Vagina (tissue), 2 donors: ENCODE measurements around the gene TYR. TPM values are rescaled to one million over a fixed set of nuclear protein-coding genes. Genes with fewer than 3 reads are reported as not detected.

Experiments used
- DNase-seq, 2 donors: peaks; one replicate each; pipeline ENCODE4 v3.0.0-alpha.2; 2017; ENCODE audit errors: extremely low spot score in 2 of 2
- H3K27ac ChIP-seq: fragments of 200-600 bp; sonication (generic); one replicate; pipeline ENCODE4 v1.5.1; 2019
- H3K27me3 ChIP-seq: fragments of 200-600 bp; sonication (generic); one replicate; pipeline ENCODE4 v1.5.1; 2019
- H3K36me3 ChIP-seq, 2 donors: fragments of 200-600 bp; sonication (generic); one replicate each; pipeline ENCODE4 v1.5.1; 2017 to 2019
- H3K4me1 ChIP-seq: fragments of 200-600 bp; sonication (generic); one replicate; pipeline ENCODE4 v1.5.1; 2019
- H3K4me3 ChIP-seq, 2 donors: fragments of 200-600 bp; sonication (generic); 1 replicate in 1 of 2; 2 replicates in 1 of 2; pipeline ENCODE4 v1.5.1; 2016 to 2019
- H3K9me3 ChIP-seq: fragments of 200-600 bp; sonication (generic); one replicate; pipeline ENCODE4 v1.5.1; 2019
- POLR2A ChIP-seq, 2 donors: fragments of 450-650 bp; IDR thresholded peaks; one replicate each; pipeline ENCODE4 v1.6.1; 2017; ENCODE audit warnings: antibody characterized with exemption in 2 of 2, mild to moderate bottlenecking in 2 of 2, moderate library complexity in 2 of 2
- POLR2AphosphoS5 ChIP-seq, 2 donors: sonication (generic); formaldehyde crosslinking; IDR thresholded peaks; one replicate each; pipeline ENCODE4 v1.9.0; 2017; ENCODE audit warnings: antibody characterized with exemption in 2 of 2, mild to moderate bottlenecking in 2 of 2, low read depth in 1 of 2; ENCODE audit not compliant: insufficient read depth in 1 of 2
- intact Hi-C: fragments of 100-400 bp; cut with DNase I; formaldehyde crosslinking; loops from one replicate; pipeline ENCODE4 v1.15.1; 2023
- total RNA-seq: library from RNA; depleted of rRNA; stranded (reverse); fragments of >200 nt; gene quantifications from one replicate; pipeline ENCODE4 v1.2.3, GENCODE V29; 2016
- TF ChIP-seq, protein P1 (sequence below), 3 experiments: fragments of 450-650 bp in 2 of 3; fragments of 200-600 bp in 1 of 3; sonication (generic) in 1 of 3; IDR thresholded peaks; one replicate each; pipeline ENCODE4 v1.5.1; 2017 to 2019; ENCODE audit warnings: antibody characterized with exemption in 3 of 3, mild to moderate bottlenecking in 2 of 3, moderate library complexity in 2 of 3

The TYR gene
- total RNA-seq, 1 donor from 2014 or later = not detected

DNA sequence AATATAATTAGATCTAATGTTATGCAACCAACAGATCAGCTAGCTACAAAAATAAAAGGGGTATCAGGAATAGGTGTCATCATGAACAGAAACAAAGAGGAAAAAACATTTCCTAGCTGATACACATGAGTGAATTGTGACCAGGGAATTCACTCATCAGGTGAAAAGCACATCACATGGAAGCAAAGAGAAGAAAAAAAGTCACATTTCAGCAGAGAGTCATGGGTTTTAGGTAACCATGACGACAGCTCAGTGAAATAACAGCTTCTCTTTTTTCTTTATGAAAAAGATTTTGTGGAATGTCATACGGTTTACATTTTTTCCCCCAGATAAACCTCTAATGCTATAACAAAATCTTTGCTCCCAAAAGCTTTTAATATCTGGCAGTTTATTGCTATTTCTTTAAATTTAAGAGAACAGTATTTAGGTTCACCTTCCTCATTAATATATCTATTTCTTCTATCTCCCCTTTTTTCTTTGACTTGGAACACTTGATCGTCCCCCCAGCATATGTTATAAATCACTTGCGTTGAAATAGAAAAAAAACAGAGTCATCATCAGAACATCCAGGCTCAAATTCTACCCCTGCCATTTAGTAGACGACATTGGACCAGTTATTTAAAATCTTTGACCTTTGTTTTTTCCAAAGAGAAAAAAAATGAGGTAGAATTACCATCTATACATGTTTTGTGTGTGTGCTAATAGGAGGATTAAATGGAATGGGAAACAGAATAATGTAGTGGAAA is 5.3 kb downstream of the TYR start:
- TF ChIP-seq, protein P1, sequence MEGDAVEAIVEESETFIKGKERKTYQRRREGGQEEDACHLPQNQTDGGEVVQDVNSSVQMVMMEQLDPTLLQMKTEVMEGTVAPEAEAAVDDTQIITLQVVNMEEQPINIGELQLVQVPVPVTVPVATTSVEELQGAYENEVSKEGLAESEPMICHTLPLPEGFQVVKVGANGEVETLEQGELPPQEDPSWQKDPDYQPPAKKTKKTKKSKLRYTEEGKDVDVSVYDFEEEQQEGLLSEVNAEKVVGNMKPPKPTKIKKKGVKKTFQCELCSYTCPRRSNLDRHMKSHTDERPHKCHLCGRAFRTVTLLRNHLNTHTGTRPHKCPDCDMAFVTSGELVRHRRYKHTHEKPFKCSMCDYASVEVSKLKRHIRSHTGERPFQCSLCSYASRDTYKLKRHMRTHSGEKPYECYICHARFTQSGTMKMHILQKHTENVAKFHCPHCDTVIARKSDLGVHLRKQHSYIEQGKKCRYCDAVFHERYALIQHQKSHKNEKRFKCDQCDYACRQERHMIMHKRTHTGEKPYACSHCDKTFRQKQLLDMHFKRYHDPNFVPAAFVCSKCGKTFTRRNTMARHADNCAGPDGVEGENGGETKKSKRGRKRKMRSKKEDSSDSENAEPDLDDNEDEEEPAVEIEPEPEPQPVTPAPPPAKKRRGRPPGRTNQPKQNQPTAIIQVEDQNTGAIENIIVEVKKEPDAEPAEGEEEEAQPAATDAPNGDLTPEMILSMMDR (IDR thresholded peaks at IDR 0.05) = no peak
- no peak for TF ChIP-seq POLR2A (IDR thresholded peaks at IDR 0.05)
- TF ChIP-seq POLR2AphosphoS5 (IDR thresholded peaks at IDR 0.05; ENCODE audit: insufficient read depth in 1 of 2, low read depth in 1 of 2) = no peak

DNA sequence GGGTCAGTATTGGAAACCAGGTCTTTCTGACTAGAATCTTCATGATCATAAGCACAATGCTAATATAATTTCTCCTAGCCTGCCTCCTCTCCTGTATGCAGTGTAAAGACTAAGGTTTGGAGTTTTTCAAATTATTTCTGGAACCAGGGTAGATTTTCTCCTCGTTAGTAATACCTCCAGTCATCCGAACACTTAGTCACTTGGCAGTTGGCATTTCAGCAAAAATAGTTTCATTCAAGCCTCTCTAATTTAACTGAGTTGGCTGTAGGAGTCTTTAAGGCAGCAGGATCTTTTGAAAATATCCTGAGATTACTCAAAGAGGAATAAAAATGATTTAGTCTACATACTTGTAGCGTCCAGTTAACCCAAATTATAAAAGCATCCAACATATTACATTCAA is 6.3 kb downstream of the TYR start:
- no peaks in the 10 kb centered on the region for H3K4me1 ChIP-seq
- H3K27me3 ChIP-seq = no peaks in the 10 kb centered on the region
- no peak for DNase-seq
- H3K4me3 ChIP-seq = no peak overlapping the region
- H3K27ac ChIP-seq = no peak overlapping the region
- H3K36me3 ChIP-seq = no peaks in the 10 kb centered on the region
- intact Hi-C loops = no loop called here
- no peaks in the 10 kb centered on the region for H3K9me3 ChIP-seq
- no peak for TF ChIP-seq POLR2A (IDR thresholded peaks at IDR 0.05)
- TF ChIP-seq POLR2AphosphoS5 (IDR thresholded peaks at IDR 0.05; ENCODE audit: insufficient read depth in 1 of 2, low read depth in 1 of 2) = no peak

More for the DNA sequence above, 5.3 kb downstream of the TYR start:
- DNase-seq = no peak
- H3K27ac ChIP-seq = no peak overlapping the region
- no peak overlapping the region for H3K4me3 ChIP-seq
- intact Hi-C loops = no loop called here
- no peaks in the 10 kb centered on the region for H3K36me3 ChIP-seq
- no peaks in the 10 kb centered on the region for H3K9me3 ChIP-seq
- H3K4me1 ChIP-seq = no peaks in the 10 kb centered on the region
- H3K27me3 ChIP-seq = no peaks in the 10 kb centered on the region

DNA sequence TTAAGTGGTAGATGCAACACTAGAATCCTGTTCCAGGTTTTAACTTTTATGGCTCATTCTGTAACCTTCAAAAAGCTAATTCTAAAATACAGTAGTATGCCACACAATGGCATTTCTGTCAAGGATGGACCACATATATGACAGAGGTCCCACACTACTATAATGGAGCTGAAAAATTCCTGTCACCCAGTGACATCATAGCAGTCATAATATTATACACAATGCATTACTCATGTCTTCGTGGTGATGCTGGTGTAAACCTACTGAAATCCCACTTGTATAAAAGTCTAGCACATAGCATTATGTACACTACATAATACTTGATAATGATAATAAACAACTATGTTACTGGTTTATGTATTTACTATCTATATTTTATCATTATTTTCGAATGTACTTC is 12.1 kb downstream of the TYR start:
- H3K4me3 ChIP-seq = no peak overlapping the region
- H3K36me3 ChIP-seq = no peaks in the 10 kb centered on the region
- H3K9me3 ChIP-seq = no peaks in the 10 kb centered on the region
- H3K27me3 ChIP-seq = no peaks in the 10 kb centered on the region
- intact Hi-C loops = no loop called here
- no peaks in the 10 kb centered on the region for H3K4me1 ChIP-seq
- H3K27ac ChIP-seq = no peak overlapping the region
- TF ChIP-seq, protein P1 (IDR thresholded peaks at IDR 0.05) = no peak
- TF ChIP-seq POLR2AphosphoS5 (IDR thresholded peaks at IDR 0.05; ENCODE audit: insufficient read depth in 1 of 2, low read depth in 1 of 2) (no peak), POLR2A (IDR thresholded peaks at IDR 0.05) (no peak)
- DNase-seq = no peak

DNA sequence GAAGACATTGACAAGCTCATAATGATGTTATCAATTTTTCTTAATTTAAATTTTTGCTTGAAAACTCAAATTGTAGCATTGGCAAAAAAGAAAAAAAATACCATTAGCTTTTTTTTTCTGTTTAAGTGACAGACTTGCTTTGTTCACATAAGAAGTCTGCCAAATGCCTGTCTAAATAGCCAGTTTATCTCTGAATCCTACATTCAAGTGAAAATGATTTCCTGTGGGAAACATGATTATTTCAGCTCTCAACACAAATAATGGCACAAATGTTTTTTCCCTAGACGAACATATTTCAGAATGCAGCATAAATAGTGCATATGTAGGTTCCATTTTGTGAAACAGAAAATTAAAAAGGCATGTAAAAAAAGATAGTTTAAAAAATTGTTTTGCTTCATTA is 23.5 kb downstream of the TYR start:
- H3K36me3 ChIP-seq = no peaks in the 10 kb centered on the region
- no peaks in the 10 kb centered on the region for H3K9me3 ChIP-seq
- H3K27me3 ChIP-seq = no peaks in the 10 kb centered on the region
- DNase-seq = no peak
- H3K4me1 ChIP-seq = no peaks in the 10 kb centered on the region
- TF ChIP-seq, protein P1 (IDR thresholded peaks at IDR 0.05) = no peak
- TF ChIP-seq POLR2AphosphoS5 (IDR thresholded peaks at IDR 0.05; ENCODE audit: insufficient read depth in 1 of 2, low read depth in 1 of 2) (no peak), POLR2A (IDR thresholded peaks at IDR 0.05) (no peak)
- no peak overlapping the region for H3K27ac ChIP-seq
- intact Hi-C loops = no loop called here
- no peak overlapping the region for H3K4me3 ChIP-seq

DNA sequence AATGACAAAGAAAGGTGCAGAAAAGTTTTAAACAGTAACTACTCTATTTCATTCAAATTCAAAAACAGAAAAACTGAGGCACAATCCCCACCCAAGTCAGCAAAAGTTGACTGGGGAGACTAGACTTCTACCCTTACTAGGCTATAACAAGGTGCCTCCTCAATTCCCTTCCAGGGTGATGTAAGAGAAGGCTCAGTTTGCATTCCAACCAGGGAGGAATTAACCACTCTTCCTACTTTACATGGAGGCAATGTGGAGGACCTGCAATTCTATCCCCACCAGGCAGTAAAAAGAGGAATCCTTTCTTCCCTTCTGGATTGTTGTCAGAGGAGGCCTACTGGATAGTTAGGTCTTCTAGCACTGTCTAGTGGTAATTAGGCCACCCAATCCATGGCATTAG is 26.1 kb downstream of the TYR start:
- H3K4me1 ChIP-seq = no peaks in the 10 kb centered on the region
- H3K36me3 ChIP-seq = no peaks in the 10 kb centered on the region
- no peak overlapping the region for H3K4me3 ChIP-seq
- TF ChIP-seq POLR2AphosphoS5 (IDR thresholded peaks at IDR 0.05; ENCODE audit: insufficient read depth in 1 of 2, low read depth in 1 of 2) (no peak), POLR2A (IDR thresholded peaks at IDR 0.05) (no peak)
- TF ChIP-seq, protein P1 (IDR thresholded peaks at IDR 0.05) = no peak
- intact Hi-C loops = no loop called here
- no peak overlapping the region for H3K27ac ChIP-seq
- H3K9me3 ChIP-seq = no peaks in the 10 kb centered on the region
- no peak for DNase-seq
- no peaks in the 10 kb centered on the region for H3K27me3 ChIP-seq
